Stimulated activated memory B cell treated with anti-CD40 and anti-IgM and Interleukin-4, amounts not matched to agents 10 μg/mL and 1 μg/mL and 100 μg/mL, for 72 hours (primary cell): Measurements from ENCODE around the gene MTR.

Experiments
- ATAC-seq: fragments of 150-1000 bp; cut with Tn5 transposase; 2 replicates; pipeline ENCODE4 v1.10.0; 2021
- H3K27ac Mint-ChIP-seq: one replicate; pipeline ENCODE4 v1.8.0; 2022; ENCODE audit warnings: mild to moderate bottlenecking, mixed read lengths
- H3K27me3 Mint-ChIP-seq: one replicate; pipeline ENCODE4 v1.8.0; 2022; ENCODE audit warnings: mixed read lengths
- H3K36me3 Mint-ChIP-seq: one replicate; pipeline ENCODE4 v1.8.0; 2022; ENCODE audit warnings: mixed read lengths
- H3K4me1 Mint-ChIP-seq: one replicate; pipeline ENCODE4 v1.8.0; 2022; ENCODE audit warnings: mixed read lengths
- H3K4me3 Mint-ChIP-seq: one replicate; pipeline ENCODE4 v1.8.0; 2022; ENCODE audit warnings: mild to moderate bottlenecking, moderate library complexity, mixed read lengths
- H3K9me3 Mint-ChIP-seq: one replicate; pipeline ENCODE4 v1.8.0; 2022; ENCODE audit warnings: mixed read lengths

MTR gene

DNA sequence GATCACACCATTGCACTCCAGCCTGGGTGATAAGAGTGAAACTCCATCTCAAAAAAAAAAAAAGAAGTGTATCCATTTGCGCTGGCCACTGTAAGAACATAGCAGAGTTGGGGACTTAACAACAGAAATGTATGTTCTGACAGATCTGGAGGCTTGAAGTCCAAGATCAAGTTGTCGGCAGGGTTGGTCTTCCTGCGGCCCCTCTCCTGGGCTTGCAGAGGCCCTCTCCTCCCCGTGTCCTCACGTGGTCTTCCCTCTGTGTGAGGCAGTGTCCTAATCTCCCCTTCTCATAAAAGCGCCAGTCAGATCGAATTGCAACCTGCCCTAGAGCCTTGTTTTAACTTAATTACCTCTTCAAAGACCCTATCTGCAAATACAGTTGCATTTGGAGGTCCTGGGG, 156.6 kb downstream of the MTR start:
- no peaks in the 10 kb centered on the region for H3K4me1 Mint-ChIP-seq
- ATAC-seq = no peak
- no peaks in the 10 kb centered on the region for H3K36me3 Mint-ChIP-seq
- H3K27me3 Mint-ChIP-seq = no peaks in the 10 kb centered on the region
- no peak overlapping the region for H3K27ac Mint-ChIP-seq
- H3K9me3 Mint-ChIP-seq = peaks cover 10% of the 10 kb centered on the region
- H3K4me3 Mint-ChIP-seq = no peak overlapping the region

DNA sequence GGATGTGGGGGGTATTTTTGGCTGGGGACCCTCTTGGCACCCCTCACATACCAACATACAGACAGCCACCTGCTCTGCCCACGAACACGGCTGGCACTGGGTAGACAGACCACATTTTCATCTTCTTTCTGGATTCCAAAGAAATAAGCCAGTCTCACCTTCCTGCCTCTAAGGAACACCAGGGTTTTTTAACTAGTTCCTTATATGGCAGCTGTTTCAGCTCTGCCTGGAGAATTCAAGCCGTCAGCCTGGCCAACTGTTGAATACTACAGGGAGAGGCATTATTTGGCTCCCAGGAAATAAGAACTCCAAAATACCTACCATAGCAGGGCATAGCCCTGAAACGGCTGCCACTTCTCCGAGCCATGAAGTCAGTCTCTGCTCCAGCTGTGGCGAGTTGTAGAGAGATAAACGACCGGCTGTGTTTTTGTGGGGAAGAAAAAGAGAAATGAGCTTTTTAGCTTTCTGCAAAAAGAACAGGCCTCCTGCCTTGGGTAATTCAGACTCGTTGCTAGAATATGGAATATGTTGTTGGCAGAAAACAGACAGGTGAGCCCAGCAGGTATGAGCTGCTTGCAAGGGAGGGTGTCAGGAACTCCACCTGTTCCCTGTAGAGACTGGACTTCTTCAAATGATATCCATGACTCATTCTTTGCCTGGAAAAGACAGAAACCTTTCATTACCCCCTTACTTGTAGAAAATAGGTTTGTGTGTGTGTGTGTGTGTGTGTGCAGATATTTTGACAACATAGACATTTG, 157.3 kb downstream of the MTR start:
- Mint-ChIP-seq H3K27me3 (no peaks in the 10 kb centered on the region), H3K27ac (no peak overlapping the region), H3K9me3 (peaks cover 10% of the 10 kb centered on the region), H3K4me1 (no peaks in the 10 kb centered on the region), H3K4me3 (no peak overlapping the region), H3K36me3 (no peaks in the 10 kb centered on the region)
- no peak for ATAC-seq

- H3K4me1 Mint-ChIP-seq = no peaks in the 10 kb centered on the region
- peaks cover 10% of the 10 kb centered on the region for H3K9me3 Mint-ChIP-seq
- no peaks in the 10 kb centered on the region for H3K36me3 Mint-ChIP-seq
- no peak overlapping the region for H3K4me3 Mint-ChIP-seq
- H3K27me3 Mint-ChIP-seq = no peaks in the 10 kb centered on the region
- H3K27ac Mint-ChIP-seq = no peak overlapping the region
- ATAC-seq = no peak
These were observed 158.1 kb downstream of the MTR start for GRCh38 chr1:236953151-236953700.
